DMS153 (cell line): ENCODE data around the gene STYK1.
A peak's percentile ranks its signal among the peaks of the same experiment; 100 is the strongest.
"Not testable (repeated sequence)": the region's sequence is repeated elsewhere in the genome, so short reads cannot be mapped to it uniquely, and the experiment has no call there.

Experiments
- DNase-seq: peaks from one replicate; lab custom pipeline; 2025; lab: John Stamatoyannopoulos, UW

Gene STYK1

GRCh38 chr12:10620078-10620779 lies 53.6 kb downstream of the STYK1 start:
- no peak for DNase-seq

- DNase-seq = no peak
Measured at GRCh38 chr12:10618338-10618987, 55.4 kb downstream of the STYK1 start.

GRCh38 chr12:10617863-10618262 lies 56.0 kb downstream of the STYK1 start:
- DNase-seq = no peak

DNA sequence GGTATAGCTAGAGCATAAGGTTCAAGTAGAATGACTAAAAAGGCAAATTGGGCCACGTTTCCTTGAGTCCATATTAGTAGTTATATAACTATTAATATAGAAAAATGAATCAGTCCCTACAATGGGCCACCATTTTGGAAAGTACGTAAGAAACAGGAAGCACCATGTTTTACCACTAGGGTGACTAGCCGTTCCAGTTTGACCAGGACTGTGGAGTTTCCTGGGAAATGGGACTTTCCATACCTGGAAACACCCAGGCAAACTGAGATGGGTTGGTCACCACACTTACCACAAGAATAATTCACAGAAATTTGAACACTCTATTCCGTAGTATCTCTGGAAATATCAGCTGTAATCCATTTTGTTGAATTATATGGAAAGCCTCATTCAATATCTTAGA lies 58.3 kb downstream of the STYK1 start:
- DNase-seq = no peak

DNA sequence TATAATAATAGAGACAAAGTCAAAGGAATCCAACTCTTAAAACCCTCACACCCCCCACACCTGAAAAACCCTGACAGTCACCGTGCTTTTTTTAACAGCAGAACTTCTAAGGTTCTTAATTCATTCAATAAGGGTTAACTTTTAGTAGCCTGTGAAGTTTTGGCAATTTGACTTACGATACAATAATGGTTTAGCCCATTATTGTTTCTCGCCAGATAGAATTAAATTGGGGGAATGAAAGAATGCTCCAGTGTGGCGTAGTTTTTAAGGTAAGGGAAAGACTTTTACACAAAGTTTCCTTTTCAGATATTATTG lies 59.8 kb downstream of the STYK1 start:
- no peak for DNase-seq

GRCh38 chr12:10613349-10614055 lies 60.4 kb downstream of the STYK1 start, which contains the start of gene MAGOHB:
MAGOHB (minus strand) TSS chr12:10613609; CDS start chr12:10613532, 77 bp downstream.
- peak; percentile 91 for DNase-seq

GRCh38 chr12:10612984-10613348 lies 60.9 kb downstream of the STYK1 start:
- DNase-seq = no peak

GRCh38 chr12:10612110-10612509 lies 61.7 kb downstream of the STYK1 start:
- no peak for DNase-seq

GRCh38 chr12:10611258-10611657 lies 62.6 kb downstream of the STYK1 start:
- DNase-seq = not testable (repeated sequence)

DNA sequence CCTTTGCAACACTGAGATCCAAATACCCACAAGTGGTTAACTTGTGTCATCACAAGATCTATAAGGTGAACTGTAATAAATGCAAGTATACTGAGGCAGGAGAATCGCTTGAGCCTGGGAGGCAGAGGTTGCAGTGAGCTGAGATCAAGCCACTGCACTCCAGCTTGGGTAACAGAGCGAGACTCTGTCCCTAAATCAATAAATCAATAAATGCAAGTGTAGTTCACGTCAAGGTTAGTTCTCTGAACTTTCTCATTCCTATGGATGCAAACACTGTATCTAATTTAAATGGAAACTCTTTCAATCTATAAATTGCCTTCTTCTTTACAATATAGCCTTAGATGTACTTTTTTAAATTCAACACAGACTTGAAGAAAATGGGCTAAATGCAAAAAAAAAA lies 63.7 kb downstream of the STYK1 start:
- no peak for DNase-seq

- DNase-seq = no peak
Measured at GRCh38 chr12:10607885-10608458, 65.9 kb downstream of the STYK1 start.

- no peak for DNase-seq
Measured at GRCh38 chr12:10601860-10602259, 72.0 kb downstream of the STYK1 start.

DNA sequence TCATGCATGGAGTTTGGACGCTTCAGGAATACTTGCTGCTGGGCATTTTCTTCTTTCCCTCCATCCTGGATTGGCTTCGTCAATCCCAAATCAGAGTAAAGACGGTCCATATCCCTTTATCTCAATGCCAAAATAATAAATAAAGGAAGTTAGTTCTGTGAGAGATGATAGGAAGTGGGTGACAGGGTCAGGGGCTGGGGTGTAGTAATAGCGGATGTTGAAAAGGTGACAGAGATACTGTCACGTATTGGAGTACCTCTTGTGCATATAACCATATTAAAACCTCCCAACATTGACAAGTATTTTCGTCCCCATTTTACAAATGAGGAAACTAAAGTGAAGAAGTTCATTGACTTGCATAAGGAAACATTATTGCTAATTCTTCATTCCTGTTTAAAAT lies 72.9 kb downstream of the STYK1 start:
- DNase-seq = no peak

GRCh38 chr12:10595881-10596280 lies 78.0 kb downstream of the STYK1 start:
- no peak for DNase-seq

DNA sequence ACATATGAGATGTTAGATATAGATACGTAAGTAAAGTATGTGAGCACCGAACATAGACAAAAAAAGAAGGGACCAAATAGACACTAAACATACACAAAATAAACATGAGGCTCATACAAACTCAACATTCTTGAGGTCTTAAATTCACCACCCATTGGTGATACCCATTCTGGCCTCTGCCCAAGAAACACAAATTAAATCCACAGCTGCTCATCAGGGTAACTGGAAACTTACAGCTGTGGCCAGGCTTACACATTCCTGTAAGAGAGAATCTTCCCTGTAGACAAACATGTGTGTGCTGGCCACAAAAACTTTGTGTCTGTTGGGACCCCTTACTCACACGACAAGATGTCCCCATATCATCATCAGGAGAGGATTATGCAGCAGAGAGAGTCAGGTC lies 82.9 kb downstream of the STYK1 start:
- no peak for DNase-seq

- DNase-seq = no peak
Measured at GRCh38 chr12:10584415-10584814, 89.4 kb downstream of the STYK1 start.

GRCh38 chr12:10582704-10583103 lies 91.1 kb downstream of the STYK1 start:
- no peak for DNase-seq

- DNase-seq = not testable (repeated sequence)
Measured at GRCh38 chr12:10582133-10582532, 91.7 kb downstream of the STYK1 start.

DNA sequence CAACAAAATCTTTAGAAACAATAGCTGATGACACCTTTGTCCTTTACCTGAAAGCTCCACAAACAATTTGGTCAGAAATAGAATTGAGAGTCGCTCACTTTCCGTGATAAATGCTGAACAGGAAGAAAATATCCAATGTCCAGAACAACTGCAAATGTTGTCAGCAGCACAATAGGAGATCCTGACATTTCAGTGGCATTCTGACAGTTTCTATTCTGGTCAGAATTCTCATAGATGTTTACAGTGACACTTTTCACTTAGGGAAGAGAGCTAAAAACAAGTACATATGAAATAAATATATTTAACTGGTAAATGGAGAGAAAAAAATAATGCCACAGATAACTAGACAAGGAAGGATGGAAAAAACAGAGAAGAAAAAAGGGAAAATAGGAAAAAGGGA lies 99.5 kb downstream of the STYK1 start:
- no peak for DNase-seq

- not testable (repeated sequence) for DNase-seq
Measured at GRCh38 chr12:10572021-10572490, 101.8 kb downstream of the STYK1 start.

- no peak for DNase-seq
Measured at GRCh38 chr12:10571141-10571540, 102.7 kb downstream of the STYK1 start.
